Right lobe of liver (tissue), 6 donors: Measurements from ENCODE around the gene TLNRD1. TPM values are rescaled to one million over a fixed set of nuclear protein-coding genes. Genes with fewer than 3 reads are reported as not detected.

Experiments
- ATAC-seq, 4 donors: fragments of 200-7000 bp; cut with Tn5 transposase; one replicate each; pipeline ENCODE4 v1.9.1; 2020; ENCODE audit warnings: mild to moderate bottlenecking in 4 of 4, moderate library complexity in 4 of 4
- DNase-seq, 3 donors: peaks; one replicate each; pipeline ENCODE4 v3.0.0-alpha.2; 2020
- H3K27ac ChIP-seq, 3 donors: fragments of 200-600 bp; one replicate each; pipeline ENCODE4 v1.8.0; 2022
- H3K27me3 ChIP-seq, 2 donors: fragments of 200-600 bp; one replicate each; pipeline ENCODE4 v1.8.0; 2022
- H3K36me3 ChIP-seq, 4 donors: fragments of 200-600 bp; sonication (generic) in 1 of 4; one replicate each; pipeline versions ENCODE4 v1.5.1 to v1.8.0; 2017 to 2022; ENCODE audit warnings: control low read depth in 1 of 4
- H3K4me1 ChIP-seq, 4 donors: fragments of 200-600 bp; sonication (generic) in 1 of 4; one replicate each; pipeline versions ENCODE4 v1.5.1 to v1.8.0; 2017 to 2022; ENCODE audit warnings: control low read depth in 1 of 4
- H3K4me3 ChIP-seq, 3 donors: fragments of 200-600 bp; one replicate each; pipeline ENCODE4 v1.8.0; 2022
- H3K9me3 ChIP-seq, 4 donors: fragments of 200-600 bp; sonication (generic) in 1 of 4; one replicate each; pipeline versions ENCODE4 v1.5.1 to v1.8.0; 2017 to 2022; ENCODE audit warnings: control low read depth in 1 of 4
- CTCF ChIP-seq, 4 donors: fragments of 200-600 bp in 3 of 4; fragments of 450-650 bp in 1 of 4; IDR thresholded peaks; one replicate each; pipeline versions ENCODE4 v1.5.1 to v1.8.0; 2016 to 2022; ENCODE audit warnings: antibody characterized with exemption in 4 of 4, mild to moderate bottlenecking in 2 of 4
- POLR2A ChIP-seq: fragments of 450-650 bp; IDR thresholded peaks from one replicate; pipeline ENCODE4 v1.6.1; 2017; ENCODE audit warnings: antibody characterized with exemption, mild to moderate bottlenecking
- WGBS: methylation state at CpG from one replicate; pipeline ENCODE4 v1.1.6; 2018; ENCODE audit warnings: low coverage, low lambda C conversion rate; ENCODE audit not compliant: insufficient coverage; ENCODE audit errors: missing lambda C conversion rate; 5-methylcytosine and 5-hydroxymethylcytosine counted together
- intact Hi-C, 2 donors: fragments of 100-400 bp; cut with DNase I; formaldehyde crosslinking; loops; one replicate each; pipeline versions ENCODE4 v1.11.2 to v1.14.1; 2022
- total RNA-seq, 6 experiments: library from RNA; depleted of rRNA in 2 of 6; stranded (reverse); fragments of >200 nt in 2 of 6; fragmentation: NEBNext Ultra II Directional in 3 of 6; extraction: Animal tissue kit (Norgen Biotek cat#: 25700) in 3 of 6; gene quantifications; one replicate each; pipeline versions ENCODE4 v1.1.0 to v1.2.4, GENCODE V29; 2016 to 2023
- donor health status: DM: no; HTN: yes; CAD: no.
- donor health status: DM: no; HTN: no; CAD: no.
- donor health status: DM: no; HTN: no; CAD: no.
- donor health status: DM: no; HTN: yes; CAD: no.
- donor health status: DM: no; HTN: yes; CAD: no.

Gene TLNRD1
- total RNA-seq, 6 experiments from 2014 or later = 3.0 to 7.4 (median 5.5) TPM

- intact Hi-C loops = no loop called here
- Histone ChIP-seq H3K27me3 (no peaks in the 10 kb centered on the region), H3K4me3 (peak overlapping the region; percentile 77 to 96 (median 85)), H3K9me3 (no peaks in the 10 kb centered on the region), H3K36me3 (no peaks in the 10 kb centered on the region), H3K4me1 (peaks cover 0 to 41% (median 15%) of the 10 kb centered on the region in 4 donors), H3K27ac (peak overlapping the region; percentile 91 to 97 (median 96))
- peak; percentile 69 to 76 (median 70) for DNase-seq
- peak; percentile 38 to 61 (median 54) for ATAC-seq
- TF ChIP-seq CTCF (IDR thresholded peaks at IDR 0.05) (no peak), POLR2A (peak; percentile 3)
- 3% methylated on average over 14 of the region's 110 CpGs for WGBS
These were observed 657 bp downstream of the TLNRD1 start for GRCh38 chr15:81001152-81002008.

- H3K9me3 ChIP-seq = no peaks in the 10 kb centered on the region
- H3K36me3 ChIP-seq = no peaks in the 10 kb centered on the region
- H3K27me3 ChIP-seq = no peaks in the 10 kb centered on the region
- no peak for DNase-seq
- H3K4me1 ChIP-seq = peaks cover 0 to 42% (median 15%) of the 10 kb centered on the region in 4 donors
- WGBS = no CpG with 5 or more reads among the region's 42 CpGs
- intact Hi-C loops = no loop called here
- peak; percentile 20 to 43 (median 28) for ATAC-seq
- H3K4me3 ChIP-seq = peak overlapping the region; percentile 77 to 96 (median 85)
- H3K27ac ChIP-seq = peak overlapping the region; percentile 91 to 97 (median 96)
- TF ChIP-seq POLR2A (no peak), CTCF (IDR thresholded peaks at IDR 0.05) (no peak)
These were observed 1.2 kb downstream of the TLNRD1 start for GRCh38 chr15:81002009-81002330.

GRCh38 chr15:81002331-81003096 lies 1.8 kb downstream of the TLNRD1 start:
- WGBS = 46% methylated on average over 3 of the region's 89 CpGs
- ATAC-seq (no peak), DNase-seq (peak in 2 of 3 donors; percentile 36 to 59)
- no peaks in the 10 kb centered on the region for H3K9me3 ChIP-seq
- intact Hi-C loops = no loop called here
- no peaks in the 10 kb centered on the region for H3K36me3 ChIP-seq
- H3K4me1 ChIP-seq = peaks cover 0 to 42% (median 17%) of the 10 kb centered on the region in 4 donors
- peak overlapping the region; percentile 91 to 97 (median 96) for H3K27ac ChIP-seq
- peak overlapping the region; percentile 77 to 96 (median 85) for H3K4me3 ChIP-seq
- no peaks in the 10 kb centered on the region for H3K27me3 ChIP-seq
- no peak for TF ChIP-seq POLR2A
- TF ChIP-seq CTCF (IDR thresholded peaks at IDR 0.05) = no peak

- H3K27ac ChIP-seq = no peak overlapping the region
- peak overlapping the region; percentile 77 to 96 (median 85) for H3K4me3 ChIP-seq
- TF ChIP-seq CTCF (IDR thresholded peaks at IDR 0.05) (no peak), POLR2A (no peak)
- H3K4me1 ChIP-seq = peaks cover 0 to 42% (median 19%) of the 10 kb centered on the region in 4 donors
- no peaks in the 10 kb centered on the region for H3K9me3 ChIP-seq
- intact Hi-C loops = no loop called here
- ATAC-seq (no peak), DNase-seq (no peak)
- no peaks in the 10 kb centered on the region for H3K27me3 ChIP-seq
- H3K36me3 ChIP-seq = no peaks in the 10 kb centered on the region
- no CpG with 5 or more reads among the region's 19 CpGs for WGBS
These were observed 2.3 kb downstream of the TLNRD1 start for GRCh38 chr15:81003097-81003350.
